ENCODE data around the gene CEP83. TPM values are rescaled to one million over a fixed set of nuclear protein-coding genes. Genes with fewer than 3 reads are reported as not detected.

The CEP83 gene, protein sequence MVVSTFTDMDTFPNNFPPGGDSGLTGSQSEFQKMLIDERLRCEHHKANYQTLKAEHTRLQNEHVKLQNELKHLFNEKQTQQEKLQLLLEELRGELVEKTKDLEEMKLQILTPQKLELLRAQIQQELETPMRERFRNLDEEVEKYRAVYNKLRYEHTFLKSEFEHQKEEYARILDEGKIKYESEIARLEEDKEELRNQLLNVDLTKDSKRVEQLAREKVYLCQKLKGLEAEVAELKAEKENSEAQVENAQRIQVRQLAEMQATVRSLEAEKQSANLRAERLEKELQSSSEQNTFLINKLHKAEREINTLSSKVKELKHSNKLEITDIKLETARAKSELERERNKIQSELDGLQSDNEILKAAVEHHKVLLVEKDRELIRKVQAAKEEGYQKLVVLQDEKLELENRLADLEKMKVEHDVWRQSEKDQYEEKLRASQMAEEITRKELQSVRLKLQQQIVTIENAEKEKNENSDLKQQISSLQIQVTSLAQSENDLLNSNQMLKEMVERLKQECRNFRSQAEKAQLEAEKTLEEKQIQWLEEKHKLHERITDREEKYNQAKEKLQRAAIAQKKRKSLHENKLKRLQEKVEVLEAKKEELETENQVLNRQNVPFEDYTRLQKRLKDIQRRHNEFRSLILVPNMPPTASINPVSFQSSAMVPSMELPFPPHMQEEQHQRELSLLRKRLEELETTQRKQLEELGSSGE
- total RNA-seq: 10 to 100 TPM; 10.3 to 17.5 TPM

DNA sequence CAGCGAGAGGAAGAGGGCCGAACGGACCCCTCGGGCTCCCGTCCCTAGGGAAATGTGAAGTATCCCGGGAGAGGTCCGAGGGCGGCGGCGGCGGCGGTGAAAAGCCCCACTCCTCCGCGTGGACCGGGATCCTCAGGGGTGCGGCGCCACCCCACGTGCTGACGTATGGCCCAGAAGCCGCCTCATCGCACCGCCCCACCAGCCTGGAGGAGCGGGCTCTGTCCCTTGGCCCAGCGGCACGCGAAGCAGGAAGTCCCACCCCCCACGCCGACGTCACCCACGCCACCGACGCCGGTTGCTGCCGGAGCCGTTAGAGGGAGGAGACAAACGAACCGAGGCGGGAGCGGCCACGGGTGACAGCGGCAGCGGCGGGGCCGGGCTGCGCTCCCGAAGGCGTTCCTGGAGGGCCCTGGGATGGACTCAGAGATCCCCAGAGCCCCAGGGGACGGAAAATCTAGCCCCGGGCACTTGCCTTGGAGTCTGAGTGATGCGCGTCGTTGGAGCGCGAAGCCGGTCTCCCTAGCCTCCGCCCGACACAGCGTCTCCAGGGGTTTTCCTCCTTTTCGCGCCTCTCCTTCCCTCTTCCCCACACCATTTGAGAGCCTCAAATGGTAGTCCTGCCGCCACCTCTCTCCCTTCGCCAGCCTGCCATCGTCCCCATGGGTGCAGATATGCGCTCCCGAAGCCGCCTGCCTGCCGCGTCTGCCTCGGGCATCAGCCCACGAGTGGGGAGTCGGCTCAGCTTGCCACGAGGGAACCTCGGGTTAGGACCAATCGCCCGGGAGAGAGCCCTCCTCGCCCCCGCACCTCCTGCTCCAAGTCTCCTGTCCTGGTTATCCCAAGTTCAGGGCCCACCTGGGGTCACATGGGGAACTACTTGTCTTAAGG is at the start of gene CEP83:
TSS of gene CEP83 (minus strand) at position 140 of the 888 bp plus-strand sequence. CDS start 47,377 bp downstream, outside the sequence.
- intact Hi-C loops (cut with DNase I): no loop called here
- TF ChIP-seq, protein P1, sequence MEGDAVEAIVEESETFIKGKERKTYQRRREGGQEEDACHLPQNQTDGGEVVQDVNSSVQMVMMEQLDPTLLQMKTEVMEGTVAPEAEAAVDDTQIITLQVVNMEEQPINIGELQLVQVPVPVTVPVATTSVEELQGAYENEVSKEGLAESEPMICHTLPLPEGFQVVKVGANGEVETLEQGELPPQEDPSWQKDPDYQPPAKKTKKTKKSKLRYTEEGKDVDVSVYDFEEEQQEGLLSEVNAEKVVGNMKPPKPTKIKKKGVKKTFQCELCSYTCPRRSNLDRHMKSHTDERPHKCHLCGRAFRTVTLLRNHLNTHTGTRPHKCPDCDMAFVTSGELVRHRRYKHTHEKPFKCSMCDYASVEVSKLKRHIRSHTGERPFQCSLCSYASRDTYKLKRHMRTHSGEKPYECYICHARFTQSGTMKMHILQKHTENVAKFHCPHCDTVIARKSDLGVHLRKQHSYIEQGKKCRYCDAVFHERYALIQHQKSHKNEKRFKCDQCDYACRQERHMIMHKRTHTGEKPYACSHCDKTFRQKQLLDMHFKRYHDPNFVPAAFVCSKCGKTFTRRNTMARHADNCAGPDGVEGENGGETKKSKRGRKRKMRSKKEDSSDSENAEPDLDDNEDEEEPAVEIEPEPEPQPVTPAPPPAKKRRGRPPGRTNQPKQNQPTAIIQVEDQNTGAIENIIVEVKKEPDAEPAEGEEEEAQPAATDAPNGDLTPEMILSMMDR (IDR thresholded peaks at IDR 0.05): no peak
- Histone ChIP-seq H3K4me3 (peak within 1 kb of the TSS; percentile 83), H3K36me3 (no peaks in the 10 kb centered on the region), H3K4me1 (peaks cover 6% of the 10 kb centered on the region), H3K9ac (ENCODE audit: low read depth in 2 of 2, low read length in 2 of 2) (peak within 1 kb of the TSS; percentile 76 to 95), H3K27me3 (no peaks in the 10 kb centered on the region), H3K9me3 (no peaks in the 10 kb centered on the region), H3K27ac (peak within 1 kb of the TSS; percentile 81)
- peak; percentile 99 for DNase-seq

DNA sequence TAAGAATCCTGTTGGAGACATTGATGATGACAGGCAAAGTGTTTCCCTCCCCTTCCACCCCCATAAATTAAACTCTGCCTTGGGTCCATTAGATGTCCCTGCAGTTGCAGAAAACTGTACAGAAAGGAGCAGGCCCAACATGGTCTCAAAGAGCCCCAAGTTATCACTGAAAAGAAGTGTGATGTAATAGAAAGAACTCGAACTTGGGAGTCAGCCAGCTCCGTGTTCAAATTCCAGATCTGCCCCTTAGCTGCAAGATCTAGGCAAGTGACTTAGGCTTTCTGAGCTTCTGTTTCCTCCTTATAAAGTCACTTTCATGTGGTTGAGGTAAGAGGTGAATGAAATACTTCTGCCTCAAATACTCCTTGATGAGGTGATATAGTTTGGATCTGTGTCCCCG is 49.6 kb upstream of the CEP83 start:
- H3K9ac ChIP-seq (ENCODE audit: low read depth in 2 of 2, low read length in 2 of 2): no peak overlapping the region
- no peak for DNase-seq
- intact Hi-C loops (cut with DNase I): no loop called here
- H3K9me3 ChIP-seq: no peaks in the 10 kb centered on the region
- H3K4me1 ChIP-seq: no peaks in the 10 kb centered on the region
- H3K4me3 ChIP-seq: no peak overlapping the region
- H3K27me3 ChIP-seq: no peaks in the 10 kb centered on the region
- TF ChIP-seq, protein P1 (IDR thresholded peaks at IDR 0.05): no peak
- H3K27ac ChIP-seq: no peak overlapping the region
- no peaks in the 10 kb centered on the region for H3K36me3 ChIP-seq

DNA sequence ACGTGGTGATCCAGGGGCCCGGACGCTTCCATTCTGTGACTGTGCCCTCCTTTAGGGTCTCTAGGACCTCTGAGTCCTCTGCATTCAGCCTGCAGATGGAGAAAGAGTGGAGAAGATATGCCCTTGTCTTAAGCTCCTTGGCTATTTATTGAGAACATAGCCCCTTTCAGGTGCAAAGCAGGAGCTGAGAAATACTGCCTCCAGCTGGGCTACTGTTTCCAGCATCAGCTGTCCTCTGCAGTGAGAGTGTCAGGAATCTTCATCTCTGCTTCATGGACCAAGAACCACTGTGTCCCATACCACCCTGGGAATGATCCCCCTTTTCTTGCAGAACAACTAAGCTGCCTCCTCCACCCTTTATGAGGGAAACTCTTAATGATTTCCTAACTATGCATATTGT is 47.8 kb upstream of the CEP83 start:
- Histone ChIP-seq H3K4me1 (no peaks in the 10 kb centered on the region), H3K27ac (no peak overlapping the region), H3K36me3 (no peaks in the 10 kb centered on the region), H3K9ac (ENCODE audit: low read depth in 2 of 2, low read length in 2 of 2) (no peak overlapping the region), H3K27me3 (no peaks in the 10 kb centered on the region), H3K9me3 (no peaks in the 10 kb centered on the region), H3K4me3 (no peak overlapping the region)
- TF ChIP-seq, protein P1 (IDR thresholded peaks at IDR 0.05): no peak
- DNase-seq: no peak
- intact Hi-C loops (cut with DNase I): no loop called here

DNA sequence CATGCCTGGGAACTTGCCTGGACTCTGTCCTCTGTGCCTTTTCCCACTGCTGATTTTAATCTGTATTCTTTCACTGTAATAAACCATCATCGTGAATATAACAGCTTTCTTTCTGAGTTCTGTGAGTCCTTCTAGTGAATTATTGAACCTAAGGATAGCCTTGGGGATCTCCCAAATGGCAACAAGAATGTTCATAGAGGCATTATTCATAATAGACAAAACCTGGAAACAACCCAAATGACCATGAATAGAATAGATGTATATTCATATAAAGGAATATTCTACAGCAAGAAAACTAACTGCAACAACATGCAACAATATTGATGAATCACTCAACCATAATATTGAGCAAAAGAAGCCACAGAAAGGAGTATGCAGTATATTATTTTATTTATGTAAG is 44.7 kb upstream of the CEP83 start:
- no peaks in the 10 kb centered on the region for H3K4me1 ChIP-seq
- H3K27me3 ChIP-seq: no peaks in the 10 kb centered on the region
- TF ChIP-seq, protein P1 (IDR thresholded peaks at IDR 0.05): no peak
- no peak overlapping the region for H3K4me3 ChIP-seq
- H3K36me3 ChIP-seq: no peaks in the 10 kb centered on the region
- no peak overlapping the region for H3K9ac ChIP-seq (ENCODE audit: low read depth in 2 of 2, low read length in 2 of 2)
- intact Hi-C loops (cut with DNase I): no loop called here
- no peak for DNase-seq
- H3K9me3 ChIP-seq: no peaks in the 10 kb centered on the region
- H3K27ac ChIP-seq: no peak overlapping the region

DNA sequence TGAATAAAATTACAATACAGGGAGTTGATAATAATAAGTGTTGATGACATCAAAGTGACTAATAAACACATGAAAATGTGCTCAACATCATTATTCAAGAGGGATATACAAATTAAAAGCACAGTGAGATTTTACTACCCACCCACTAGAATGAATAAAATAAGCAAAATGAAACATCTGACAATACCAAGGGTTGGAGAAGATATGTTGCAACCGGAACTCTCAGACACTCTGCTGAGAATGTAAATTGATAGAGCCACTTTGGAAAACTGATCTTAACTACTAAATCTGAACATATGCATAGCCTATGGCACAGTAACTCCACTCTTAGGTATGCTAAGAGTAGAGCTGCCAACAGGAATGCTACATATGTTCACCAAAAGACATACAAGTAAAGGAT is 44.0 kb upstream of the CEP83 start:
- H3K27ac ChIP-seq: no peak overlapping the region
- no peaks in the 10 kb centered on the region for H3K9me3 ChIP-seq
- no peak overlapping the region for H3K9ac ChIP-seq (ENCODE audit: low read depth in 2 of 2, low read length in 2 of 2)
- H3K27me3 ChIP-seq: no peaks in the 10 kb centered on the region
- no peak for DNase-seq
- no peaks in the 10 kb centered on the region for H3K4me1 ChIP-seq
- TF ChIP-seq, protein P1 (IDR thresholded peaks at IDR 0.05): no peak
- intact Hi-C loops (cut with DNase I): no loop called here
- no peak overlapping the region for H3K4me3 ChIP-seq
- H3K36me3 ChIP-seq: no peaks in the 10 kb centered on the region

All from colonic mucosa (tissue), 4 donors.